Suprapubic skin (tissue), 3 donors: ENCODE data around the gene PYGL.

Source experiments
- POLR2A ChIP-seq, 2 donors: fragments of 450-650 bp; IDR thresholded peaks; one replicate each; pipeline ENCODE4 v1.6.1; 2017; ENCODE audit warnings: antibody characterized with exemption in 2 of 2, mild to moderate bottlenecking in 2 of 2, moderate library complexity in 2 of 2
- TF ChIP-seq, protein P1 (sequence below), 2 donors: fragments of 200-600 bp in 1 of 2; fragments of 450-650 bp in 1 of 2; sonication (generic) in 1 of 2; IDR thresholded peaks; one replicate each; pipeline ENCODE4 v1.5.1; 2016 to 2019; ENCODE audit warnings: antibody characterized with exemption in 2 of 2, mild to moderate bottlenecking in 1 of 2, moderate library complexity in 1 of 2

DNA sequence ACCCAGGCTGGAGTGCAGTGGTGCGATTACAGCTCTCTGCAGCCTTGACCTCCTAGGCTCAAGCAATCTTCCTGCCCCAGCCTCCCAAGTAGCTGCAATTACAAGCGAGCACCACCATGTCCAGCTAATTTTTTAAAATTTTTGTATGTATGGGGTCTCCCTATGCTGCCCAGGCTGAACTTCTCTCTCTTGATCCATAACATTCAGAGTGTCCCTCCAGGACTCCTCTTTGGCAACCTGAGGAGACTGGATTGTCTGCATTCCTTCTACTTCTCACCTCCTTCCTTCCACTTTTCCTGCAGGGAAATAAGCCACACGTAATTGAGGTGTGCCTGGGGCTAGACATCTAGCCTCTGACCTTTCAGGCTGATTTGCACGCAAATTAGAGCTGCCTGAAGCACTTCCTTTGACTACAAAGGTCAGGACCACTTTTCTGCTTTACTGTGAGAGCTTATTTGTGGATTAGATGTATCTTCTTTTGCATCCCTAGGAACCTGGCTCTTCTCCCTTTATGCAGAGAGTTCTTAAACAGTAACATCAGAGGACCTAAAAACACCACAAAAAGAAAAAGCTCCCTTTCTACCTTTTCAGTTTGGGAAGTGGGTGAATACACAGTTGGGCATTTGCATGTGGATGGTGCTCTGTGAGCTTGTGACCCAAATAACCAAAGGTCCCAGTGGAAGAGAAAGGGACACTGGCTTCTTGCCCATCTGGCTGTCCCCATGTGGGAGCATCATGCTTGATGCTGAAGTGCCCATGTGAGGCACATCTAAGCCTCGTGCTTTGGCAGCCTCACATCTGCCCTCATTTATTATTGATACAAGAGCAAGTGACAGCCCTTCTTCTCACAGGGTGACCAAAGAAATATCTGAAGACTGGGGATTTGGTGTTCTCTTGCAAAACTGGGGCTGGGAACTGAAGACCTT lies 33.5 kb downstream of the PYGL start:
- TF ChIP-seq, protein P1, sequence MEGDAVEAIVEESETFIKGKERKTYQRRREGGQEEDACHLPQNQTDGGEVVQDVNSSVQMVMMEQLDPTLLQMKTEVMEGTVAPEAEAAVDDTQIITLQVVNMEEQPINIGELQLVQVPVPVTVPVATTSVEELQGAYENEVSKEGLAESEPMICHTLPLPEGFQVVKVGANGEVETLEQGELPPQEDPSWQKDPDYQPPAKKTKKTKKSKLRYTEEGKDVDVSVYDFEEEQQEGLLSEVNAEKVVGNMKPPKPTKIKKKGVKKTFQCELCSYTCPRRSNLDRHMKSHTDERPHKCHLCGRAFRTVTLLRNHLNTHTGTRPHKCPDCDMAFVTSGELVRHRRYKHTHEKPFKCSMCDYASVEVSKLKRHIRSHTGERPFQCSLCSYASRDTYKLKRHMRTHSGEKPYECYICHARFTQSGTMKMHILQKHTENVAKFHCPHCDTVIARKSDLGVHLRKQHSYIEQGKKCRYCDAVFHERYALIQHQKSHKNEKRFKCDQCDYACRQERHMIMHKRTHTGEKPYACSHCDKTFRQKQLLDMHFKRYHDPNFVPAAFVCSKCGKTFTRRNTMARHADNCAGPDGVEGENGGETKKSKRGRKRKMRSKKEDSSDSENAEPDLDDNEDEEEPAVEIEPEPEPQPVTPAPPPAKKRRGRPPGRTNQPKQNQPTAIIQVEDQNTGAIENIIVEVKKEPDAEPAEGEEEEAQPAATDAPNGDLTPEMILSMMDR (IDR thresholded peaks at IDR 0.05) = no peak
- no peak for TF ChIP-seq POLR2A (IDR thresholded peaks at IDR 0.05)
